ENCODE measurements around the gene ANKH.

The ANKH gene

DNA sequence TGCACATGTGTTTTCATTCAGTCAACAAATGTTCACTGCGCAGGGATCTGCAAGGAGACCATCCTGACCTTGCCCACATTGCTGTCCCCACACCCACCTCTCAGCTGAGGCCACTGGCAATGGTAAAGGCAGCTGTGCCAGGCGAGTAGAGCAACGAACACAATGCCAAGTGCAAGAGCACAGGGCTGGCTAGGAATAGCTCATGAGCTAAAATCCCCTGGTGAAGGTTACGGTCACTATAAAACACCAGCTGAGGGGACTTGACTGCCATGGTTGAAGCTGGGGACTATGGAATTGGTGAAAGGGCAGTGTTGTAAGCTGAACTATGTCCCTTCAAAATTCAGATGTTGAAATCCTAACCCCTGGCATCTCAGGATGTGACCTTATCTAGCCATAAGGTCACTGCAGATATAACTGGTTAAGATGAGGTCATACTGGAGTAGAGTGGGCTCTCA, 111.0 kb downstream of the ANKH start:
- no peak for DNase-seq (ENCODE audit: low read depth)

DNA sequence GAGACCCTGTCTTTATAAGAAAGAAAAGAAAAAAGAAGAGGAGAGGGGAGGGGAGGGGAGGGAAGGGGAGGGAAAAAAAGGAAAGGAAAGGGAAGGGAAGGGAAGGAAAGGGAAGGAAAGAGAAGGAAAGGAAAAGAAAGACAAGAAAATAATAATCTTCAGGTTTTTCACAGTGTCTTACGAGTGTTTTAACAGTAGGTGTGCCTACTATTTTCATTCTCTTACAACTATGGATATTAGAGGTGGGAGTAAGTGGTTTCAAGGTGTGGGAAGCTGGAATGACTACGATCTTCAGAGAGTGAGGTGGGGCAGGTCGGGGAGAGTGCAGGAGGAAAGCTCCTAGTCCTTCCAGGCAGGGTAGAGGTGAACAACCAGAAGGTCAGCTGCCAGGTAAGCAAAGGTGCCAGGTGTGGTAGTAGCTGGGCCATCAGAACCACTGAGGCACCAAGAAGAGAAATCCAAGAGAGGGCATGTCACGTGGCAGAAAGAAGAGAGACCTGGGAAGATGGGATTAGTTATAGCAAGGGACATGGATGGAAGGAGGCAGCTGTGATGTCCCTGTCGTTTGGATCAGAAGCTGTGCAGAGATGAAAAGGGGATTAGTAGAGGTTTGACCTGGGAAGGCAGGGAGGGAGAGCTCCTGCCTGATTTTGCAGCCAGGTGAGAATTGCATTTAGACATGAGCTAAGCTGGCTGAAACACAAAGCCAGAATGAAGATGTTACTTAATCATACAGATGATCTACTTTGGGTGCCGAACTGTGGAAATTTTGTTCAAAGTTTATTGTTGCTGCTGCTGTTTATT, 111.6 kb downstream of the ANKH start:
- DNase-seq (ENCODE audit: low read depth), result no peak

DNA sequence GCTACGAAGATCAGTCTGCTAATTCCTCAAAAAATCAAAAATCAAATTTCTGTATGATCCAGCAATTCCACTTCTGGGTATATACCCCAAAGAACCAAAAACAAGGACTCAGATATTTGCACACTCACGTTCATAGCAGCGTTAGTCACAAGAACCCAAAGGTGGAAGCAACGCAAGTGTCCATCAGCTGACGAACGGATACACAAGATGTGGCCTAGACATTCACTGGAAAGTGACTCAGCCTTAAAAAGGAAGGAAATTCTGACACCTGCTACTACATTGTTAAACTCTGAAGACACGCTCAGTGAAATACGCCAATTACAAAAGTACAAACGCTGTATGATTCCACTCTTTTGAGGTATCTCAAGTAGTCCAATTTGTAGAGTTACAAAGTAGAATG, 113.7 kb downstream of the ANKH start:
- no peak for DNase-seq (ENCODE audit: low read depth)

DNA sequence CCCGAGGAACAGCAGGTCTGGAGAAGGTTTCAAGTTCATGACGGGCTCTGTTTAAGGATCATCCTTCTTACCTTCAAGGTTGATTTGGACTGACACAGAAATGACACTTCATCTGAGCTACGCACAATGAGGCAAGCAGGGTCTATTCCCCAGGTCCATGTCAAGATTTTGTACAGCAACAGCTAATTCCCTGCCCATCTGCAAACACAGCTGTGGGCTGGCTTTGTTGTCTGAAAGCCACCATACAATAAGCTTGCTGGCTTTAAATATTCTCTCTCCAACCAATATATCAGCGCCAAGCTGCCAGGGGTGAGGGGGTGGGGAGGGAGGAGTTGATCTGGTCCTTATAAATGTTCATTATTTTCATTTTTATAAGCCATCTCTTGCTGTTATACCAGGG, 115.1 kb downstream of the ANKH start:
- no peak for DNase-seq (ENCODE audit: low read depth)

DNA sequence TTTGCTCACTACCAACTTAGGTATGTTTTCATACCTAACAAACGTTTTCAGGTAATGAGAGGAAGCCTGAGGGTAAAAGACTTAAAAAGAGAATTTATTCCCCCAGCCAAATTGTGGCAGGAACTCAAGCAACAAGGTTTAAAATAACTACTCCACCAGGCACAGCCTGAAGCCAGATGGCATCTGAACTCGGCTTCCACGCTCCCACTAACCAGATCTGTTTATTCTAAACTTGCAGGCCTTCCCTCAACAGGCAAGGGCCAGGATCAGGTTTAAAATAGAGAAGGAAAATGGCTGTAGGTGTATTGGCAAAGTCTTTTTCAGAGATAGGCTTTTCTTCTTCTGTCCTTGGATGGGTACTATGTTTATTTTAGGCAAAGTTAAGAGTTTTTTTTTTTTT, 117.6 kb downstream of the ANKH start:
- no peak for DNase-seq (ENCODE audit: low read depth)

DNA sequence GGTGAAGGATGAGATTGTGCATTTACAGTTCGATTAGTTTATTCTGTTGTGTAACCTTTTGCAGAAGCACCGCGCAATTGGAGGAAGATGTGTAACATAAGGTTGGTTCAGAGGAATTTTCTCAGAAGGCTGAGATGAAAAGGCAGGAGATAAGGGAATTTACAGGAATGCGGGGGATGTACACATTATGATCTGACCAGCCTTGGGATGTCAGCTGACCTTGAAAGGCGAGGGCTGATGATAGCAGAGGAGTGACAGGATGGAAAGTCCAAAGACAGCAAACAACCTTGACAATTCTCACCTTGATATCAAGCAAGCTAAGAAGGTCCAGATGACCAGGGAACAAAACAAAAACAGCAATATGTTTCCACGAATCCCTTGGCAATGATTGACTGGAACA, 118.3 kb downstream of the ANKH start:
- no peak for DNase-seq (ENCODE audit: low read depth)

DNA sequence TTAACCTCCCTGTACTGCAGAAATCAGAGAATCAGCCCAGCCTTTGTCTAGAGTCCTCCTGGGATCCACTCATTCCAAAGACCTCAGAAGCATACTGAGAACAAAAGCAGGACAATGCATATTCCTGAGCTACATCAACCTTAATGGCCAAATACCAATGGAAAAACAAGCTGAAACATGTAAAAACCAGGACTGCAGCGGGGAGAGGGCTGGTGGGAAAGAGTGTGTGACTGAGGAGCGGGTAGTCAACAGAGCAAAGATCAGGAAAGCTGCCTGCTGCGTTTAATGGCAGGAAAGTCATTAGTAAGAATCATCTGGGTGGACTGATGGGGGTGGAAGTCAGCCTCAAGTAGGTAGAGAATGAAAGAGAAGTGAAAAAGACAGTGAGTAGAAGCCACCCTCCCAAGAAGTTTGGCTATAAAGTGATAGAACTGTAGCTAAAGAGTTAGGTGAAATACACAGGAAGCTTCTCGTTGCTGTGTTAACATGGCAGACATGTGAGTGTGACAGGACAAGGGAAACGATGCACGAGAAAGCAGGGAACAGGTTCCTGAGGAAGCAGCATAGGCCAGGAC, 119.0 kb downstream of the ANKH start:
- no peak for DNase-seq (ENCODE audit: low read depth)

DNA sequence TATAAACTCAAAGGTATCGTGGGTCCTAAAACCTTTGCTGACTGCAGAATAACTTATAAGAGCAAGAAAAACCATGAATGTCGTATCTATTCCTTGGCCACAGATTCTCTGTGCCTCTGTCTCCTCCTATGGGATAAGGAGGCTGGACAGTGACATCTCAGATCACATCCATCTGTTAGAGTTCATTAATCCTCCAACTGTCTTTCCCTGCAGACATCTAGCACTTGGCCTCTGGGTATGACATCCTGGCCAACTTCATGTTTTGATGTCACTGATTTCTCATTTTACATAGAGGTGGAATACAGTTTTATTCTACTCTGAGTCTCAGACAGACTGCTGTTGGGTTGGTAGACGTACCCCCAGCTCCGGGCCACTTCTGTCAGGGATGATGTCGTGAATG, 120.9 kb downstream of the ANKH start:
- no peak for DNase-seq (ENCODE audit: low read depth)

DNA sequence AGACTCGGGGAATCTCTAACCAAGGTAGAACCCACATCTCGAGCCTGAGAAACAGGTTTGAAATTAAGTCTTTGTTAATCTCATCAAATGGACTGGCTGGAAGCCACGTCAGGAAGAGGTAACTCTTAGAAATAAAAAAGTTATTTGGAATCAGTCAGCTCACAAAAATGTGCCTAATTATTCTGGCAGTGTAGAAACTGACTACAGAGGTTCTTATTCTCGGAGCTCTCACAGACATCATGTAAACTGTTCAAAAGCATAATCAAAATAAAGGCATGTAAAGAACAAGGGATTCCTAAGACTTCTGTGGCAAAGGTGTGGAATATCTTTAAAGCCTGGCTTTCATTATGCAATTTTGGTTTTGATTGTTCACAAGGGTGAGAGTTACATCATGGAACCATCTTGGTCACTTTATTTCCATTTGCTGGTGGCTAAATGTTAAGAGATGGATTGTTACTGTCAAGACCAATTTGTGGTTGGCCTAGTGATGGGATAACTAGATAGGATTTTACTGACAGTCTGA, 121.9 kb downstream of the ANKH start:
- DNase-seq (ENCODE audit: low read depth), result no peak

DNA sequence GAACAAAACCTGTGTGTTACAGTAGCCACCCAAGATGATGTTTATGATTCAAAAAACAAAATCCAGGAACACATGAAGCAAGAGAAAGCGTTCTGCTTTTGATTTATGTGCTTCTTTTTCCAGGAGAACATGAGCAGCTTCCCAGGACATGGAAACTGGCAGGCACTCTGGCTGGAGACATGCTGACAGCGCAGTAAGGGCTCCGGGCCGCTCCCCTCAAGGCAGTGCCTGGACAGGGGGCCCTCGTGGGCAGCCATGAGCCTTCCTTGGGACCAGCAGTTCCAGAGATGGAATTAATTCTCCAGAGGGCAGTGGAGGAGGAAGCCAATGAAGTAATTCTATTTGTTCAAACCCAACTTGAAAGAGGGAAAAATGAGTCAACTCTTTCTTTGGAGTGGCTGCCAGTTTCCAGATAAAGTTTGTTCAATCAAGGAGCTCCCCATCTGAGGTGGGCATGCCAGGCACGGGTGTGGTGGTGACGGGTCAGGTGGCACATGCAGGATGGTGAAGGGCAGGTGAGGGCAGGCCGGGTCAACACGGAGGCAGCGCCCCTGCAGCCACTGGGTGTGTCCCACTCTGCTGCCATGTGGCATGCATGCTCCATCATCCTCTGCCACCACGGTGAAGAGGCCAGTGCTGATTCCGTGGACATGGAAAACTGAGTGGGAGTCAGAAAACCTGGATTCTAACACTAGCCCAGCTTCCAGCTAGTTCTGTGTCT, 123.2 kb downstream of the ANKH start:
- DNase-seq (ENCODE audit: low read depth), result no peak

DNA sequence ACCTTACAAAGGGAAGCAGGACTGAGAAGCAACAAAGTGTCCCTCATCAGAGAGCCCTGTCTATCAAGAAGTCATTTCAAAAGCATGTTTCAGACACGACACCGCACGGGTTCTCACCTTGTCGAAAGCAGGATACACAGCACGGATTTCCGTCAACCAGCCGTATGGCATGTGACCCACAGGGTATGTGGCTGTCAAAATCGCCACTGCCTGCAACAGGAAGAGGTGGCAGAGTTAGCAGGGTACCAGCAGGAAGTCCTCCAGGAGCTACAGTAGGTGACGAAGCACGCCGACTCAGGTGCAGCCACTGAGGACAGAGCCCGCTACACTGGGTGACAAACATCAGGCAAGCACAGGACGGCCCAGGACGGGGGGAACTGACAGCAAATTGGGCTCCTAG, 125.8 kb downstream of the ANKH start:
- no peak for DNase-seq (ENCODE audit: low read depth)

DNA sequence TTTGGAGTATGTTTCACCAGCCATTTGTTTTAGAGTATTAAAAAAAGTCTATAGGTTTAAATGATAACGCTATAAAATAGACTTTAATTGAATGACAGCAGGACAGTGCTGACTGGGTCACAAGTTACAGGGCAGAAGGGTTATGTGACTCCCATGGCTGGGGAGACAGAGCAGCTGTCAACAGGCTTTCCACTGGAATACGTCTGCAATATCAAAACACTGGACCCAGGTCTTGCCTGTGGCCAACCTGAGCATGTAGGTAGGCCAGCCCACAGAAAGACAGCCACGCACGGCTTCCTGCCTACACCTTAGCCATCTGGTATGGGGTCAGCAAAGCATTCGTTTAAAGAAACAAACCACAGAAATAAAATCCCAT, 126.4 kb downstream of the ANKH start:
- no peak for DNase-seq (ENCODE audit: low read depth)

DNA sequence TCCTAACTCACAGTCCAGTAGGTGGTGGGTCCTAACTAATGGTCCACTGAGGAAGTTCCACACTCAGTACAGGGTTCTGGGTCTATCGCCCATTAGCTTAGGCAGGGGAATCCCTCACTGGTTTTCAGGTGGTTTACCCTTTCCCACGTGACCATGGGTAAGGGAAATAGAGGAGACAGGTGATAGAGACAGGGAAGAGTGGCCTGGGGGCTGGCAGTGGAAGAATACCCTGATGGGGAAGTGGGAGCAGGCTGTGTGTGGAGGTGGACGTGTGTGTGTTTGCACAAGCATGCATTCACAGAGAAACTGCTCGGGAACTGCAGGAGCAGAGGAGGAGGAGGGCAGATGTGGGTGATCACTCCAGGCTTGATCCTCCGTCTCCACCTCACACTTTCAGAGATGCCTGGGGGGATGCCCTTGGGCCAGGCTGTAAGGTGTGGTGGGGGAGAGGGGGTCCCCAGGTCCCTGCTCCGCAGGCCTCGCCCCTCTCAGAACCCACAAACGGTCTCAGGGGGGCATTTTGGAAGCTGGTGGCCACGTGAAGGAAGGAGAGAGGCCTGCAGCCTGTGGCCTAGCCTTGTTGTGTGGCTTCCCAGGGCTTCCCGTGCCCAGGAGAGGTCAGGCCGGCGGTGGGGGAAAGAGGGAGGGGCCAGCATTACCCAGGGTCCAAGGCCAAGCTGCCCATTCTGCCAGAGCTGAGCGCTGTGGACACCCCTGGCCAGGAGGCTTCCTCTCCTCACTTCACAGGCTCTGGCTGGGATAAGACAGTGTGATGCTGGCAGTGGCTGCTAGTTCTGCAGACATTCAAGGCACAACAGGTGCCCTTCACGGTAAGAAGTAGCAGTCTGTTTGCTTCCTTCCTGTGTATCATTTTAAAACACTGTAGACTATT, 127.0 kb downstream of the ANKH start:
- no peak for DNase-seq (ENCODE audit: low read depth)

DNA sequence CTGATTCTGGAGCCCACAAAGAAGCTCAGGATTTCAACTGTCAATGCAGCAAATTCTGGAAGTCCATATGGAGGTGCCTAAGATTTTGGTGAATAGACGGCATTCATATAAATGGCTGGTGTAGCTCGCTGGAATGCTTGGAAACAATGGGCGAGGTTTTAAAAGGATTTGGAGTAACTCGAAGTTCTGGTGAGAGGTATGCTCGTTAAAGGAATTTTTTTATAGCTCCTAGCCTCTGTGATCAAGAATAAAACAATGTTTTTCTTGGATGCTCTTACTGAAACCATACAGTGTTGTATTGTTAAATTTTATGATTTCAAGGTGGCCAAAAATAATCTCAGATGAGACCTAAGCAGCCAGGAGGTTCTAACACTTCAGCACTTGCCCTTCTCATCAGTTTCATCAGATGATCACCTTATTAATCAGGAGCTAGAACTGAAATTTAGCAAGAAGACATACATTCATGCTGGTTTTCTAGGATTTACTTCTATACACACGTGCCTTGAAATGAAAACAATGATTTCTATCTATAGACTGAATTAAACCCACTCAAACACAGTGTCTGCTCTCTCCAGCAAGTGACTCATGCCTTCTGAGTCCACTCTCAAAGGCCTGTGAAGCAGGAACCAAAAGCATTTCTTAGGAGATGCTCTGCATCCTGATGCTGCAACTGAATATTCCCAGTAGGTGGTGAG, 127.8 kb downstream of the ANKH start:
- peak; percentile 46 for DNase-seq (ENCODE audit: low read depth)

DNA sequence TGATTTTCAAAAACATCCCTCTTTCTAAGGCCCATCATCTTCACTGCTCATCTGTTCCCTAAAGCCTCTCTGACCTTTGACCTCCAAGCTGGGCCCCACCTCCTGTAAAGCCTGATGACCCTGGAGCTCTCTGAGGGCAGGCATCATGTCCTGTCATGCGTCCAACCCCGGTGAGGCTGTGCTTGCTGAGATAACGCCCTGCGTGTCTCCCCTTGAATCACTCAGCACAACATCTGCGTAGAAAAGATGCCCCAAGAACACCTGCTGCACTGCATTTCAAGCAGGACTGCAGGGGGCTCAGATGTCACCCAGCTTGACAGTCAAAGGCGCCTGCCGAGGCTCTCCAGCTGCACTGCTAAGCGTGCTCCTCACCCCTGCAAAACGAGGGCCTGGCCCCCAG, 129.1 kb downstream of the ANKH start:
- DNase-seq (ENCODE audit: low read depth), result no peak

DNA sequence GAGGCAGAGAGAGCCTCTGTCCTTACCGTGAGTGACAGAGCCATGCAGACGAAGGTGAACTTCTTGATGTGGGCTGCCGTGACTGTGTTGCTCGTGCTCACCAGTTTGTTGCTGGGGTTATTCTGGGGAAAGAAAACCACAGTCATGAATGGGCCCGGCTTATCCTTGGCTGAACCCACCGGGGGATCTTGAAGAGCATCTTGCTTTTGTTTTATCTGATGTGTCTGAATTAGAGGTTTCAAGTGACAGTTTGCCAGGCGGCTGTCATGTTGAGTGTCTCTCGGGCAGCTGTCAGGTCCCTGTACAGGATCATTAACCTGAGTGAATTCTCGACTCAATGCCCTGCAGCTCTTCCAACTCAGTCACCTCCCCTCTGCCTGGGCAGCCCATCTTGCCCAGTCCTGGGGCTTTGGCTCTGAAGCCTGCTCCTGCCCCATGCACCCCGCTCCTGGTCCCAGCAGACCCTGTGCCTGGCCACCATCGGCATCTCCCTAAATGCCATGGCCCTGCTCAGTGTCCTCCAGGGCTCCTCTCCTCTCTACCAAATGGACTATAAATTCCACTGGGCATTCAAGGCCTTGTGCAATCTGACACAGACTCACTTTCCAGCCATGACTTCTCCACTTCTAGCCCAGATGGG, 129.7 kb downstream of the ANKH start:
- no peak for DNase-seq (ENCODE audit: low read depth)

DNA sequence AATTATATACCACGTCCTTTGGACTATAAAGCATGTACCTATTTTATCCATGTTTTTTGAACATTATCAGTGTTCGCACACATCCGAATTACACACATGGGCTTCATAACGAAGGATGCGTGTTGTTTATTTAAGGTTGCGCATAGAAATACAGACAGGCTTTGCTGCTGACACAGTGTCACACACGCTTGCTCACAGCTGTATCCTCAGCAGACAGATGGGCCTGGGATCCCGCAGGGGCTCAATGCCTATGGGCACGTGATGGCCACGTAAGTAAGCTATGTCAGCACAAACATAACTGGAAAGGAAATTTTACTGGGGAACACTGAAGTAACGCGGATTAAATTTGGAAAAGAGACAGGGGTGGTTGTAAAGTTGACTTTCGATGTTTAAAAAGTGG, 130.4 kb downstream of the ANKH start:
- DNase-seq (ENCODE audit: low read depth), result no peak

DNA sequence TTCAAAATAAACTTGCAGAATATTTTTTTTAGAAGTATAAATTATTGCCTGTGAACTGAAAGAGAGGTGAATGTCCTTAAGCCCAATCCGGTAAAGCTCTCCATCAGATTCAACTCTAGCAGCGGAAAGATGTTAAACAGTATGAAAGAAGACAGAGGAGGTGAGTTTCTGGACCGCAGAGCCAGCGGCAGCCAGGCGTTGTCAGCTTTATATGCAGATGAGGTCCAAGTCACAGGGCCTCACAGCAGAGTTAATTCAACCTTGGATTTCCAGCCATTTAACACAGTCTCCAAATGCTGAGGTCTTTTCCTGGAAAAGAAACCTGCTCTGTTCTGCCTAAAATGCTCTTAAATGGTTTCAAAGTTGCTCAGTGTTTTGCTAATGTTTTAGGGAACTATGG, 131.6 kb downstream of the ANKH start:
- DNase-seq (ENCODE audit: low read depth), result no peak

DNA sequence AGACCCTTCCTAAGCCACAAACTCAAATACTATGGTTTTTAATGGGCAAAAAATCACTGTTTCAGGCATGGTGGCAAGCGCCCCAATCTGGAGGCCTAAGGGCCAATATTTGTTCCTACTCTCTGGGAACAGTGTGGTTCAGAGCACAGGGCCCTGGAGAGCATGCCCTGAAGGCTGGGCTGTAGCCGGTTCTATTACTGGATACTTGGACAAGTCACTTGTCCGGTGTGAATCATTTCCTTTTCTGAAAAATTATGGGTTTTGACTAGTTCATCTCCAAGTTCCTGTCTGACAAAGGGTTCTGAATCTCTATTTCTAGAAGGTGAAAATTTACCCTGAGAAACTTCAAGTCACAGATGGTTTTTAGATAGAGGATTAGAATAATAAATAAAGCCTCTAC, 132.0 kb downstream of the ANKH start:
- DNase-seq (ENCODE audit: low read depth), result peak; percentile 77

DNA sequence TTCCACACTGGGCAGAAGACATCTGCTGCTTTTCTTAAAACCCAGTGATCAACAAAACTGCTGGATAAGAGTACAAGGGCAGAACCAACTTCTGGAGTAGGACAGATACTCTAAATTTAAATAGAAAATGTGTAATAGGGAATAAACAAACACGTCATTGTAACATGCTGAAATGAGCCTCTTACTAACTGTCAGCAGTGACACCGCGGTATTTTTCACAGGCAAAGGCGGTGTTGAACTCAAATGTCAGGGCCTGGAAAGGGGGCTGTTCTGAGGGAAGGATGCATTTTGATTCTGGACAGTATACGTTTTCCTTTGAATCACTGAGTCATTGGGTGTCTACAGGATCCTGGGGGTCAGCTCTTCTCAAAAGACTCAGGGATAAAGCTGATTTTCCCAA, 133.5 kb downstream of the ANKH start:
- DNase-seq (ENCODE audit: low read depth), result no peak

DNA sequence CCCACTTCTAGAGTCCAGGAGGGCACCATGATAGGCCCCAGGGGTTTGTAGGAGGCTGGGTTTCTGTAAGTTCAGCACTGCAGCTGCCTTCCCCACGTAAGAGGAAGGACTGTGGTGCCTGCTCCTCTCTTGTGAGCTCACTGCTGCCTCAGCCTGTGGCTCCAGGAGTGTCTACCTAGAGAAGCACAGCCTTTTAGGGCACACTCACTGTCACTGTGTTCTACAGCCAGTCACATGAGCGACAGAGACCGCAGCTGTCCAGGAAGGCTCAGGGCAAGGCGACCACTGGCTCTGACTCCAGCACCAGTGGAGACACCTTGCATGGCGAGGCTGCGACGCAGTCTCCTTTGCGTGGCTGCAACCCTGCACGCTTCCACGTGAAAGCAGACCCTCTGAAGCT, 134.3 kb downstream of the ANKH start:
- DNase-seq (ENCODE audit: low read depth), result no peak
